Thyroid gland (tissue), 4 donors: ENCODE data around the gene AK3. TPM values are rescaled to one million over a fixed set of nuclear protein-coding genes. Genes with fewer than 3 reads are reported as not detected.

ENCODE experiments used
- DNase-seq, 2 donors: peaks; one replicate each; pipeline ENCODE4 v3.0.0-alpha.2; 2019
- H3K27ac ChIP-seq, 3 donors: fragments of 200-600 bp; sonication (generic); 1 replicate in 2 of 3; 2 replicates in 1 of 3; pipeline ENCODE4 v1.5.1; 2016 to 2019; ENCODE audit warnings: mild to moderate bottlenecking in 1 of 3, moderate library complexity in 1 of 3
- H3K27me3 ChIP-seq: fragments of 200-600 bp; sonication (generic); one replicate; pipeline ENCODE4 v1.5.1; 2019
- H3K36me3 ChIP-seq, 2 donors: fragments of 200-600 bp; sonication (generic); one replicate each; pipeline ENCODE4 v1.5.1; 2016 to 2019
- H3K4me1 ChIP-seq, 2 donors: fragments of 200-600 bp; sonication (generic); one replicate each; pipeline ENCODE4 v1.5.1; 2017 to 2019
- H3K4me3 ChIP-seq, 3 donors: fragments of 200-600 bp; sonication (generic); replicated peaks in 1 of 3; 1 replicate in 2 of 3; 2 replicates in 1 of 3; pipeline ENCODE4 v1.5.1; 2016; ENCODE audit warnings: mild to moderate bottlenecking in 1 of 3
- H3K9me3 ChIP-seq: fragments of 200-600 bp; sonication (generic); one replicate; pipeline ENCODE4 v1.5.1; 2017
- POLR2A ChIP-seq, 2 donors: fragments of 450-650 bp; IDR thresholded peaks; one replicate each; pipeline ENCODE4 v1.6.1; 2017; ENCODE audit warnings: antibody characterized with exemption in 2 of 2, mild to moderate bottlenecking in 2 of 2, moderate library complexity in 1 of 2
- WGBS, 2 donors: methylation state at CpG; one replicate each; pipeline ENCODE4 v1.1.5; 2017; 5-methylcytosine and 5-hydroxymethylcytosine counted together
- intact Hi-C: fragments of 100-400 bp; cut with DNase I; formaldehyde crosslinking; loops from one replicate; pipeline ENCODE4 v1.15.1; 2023
- total RNA-seq, 4 donors: library from RNA; depleted of rRNA; stranded (reverse); fragments of >200 nt; gene quantifications; one replicate each; pipeline ENCODE4 v1.2.3, GENCODE V29; 2016
- TF ChIP-seq, protein P1 (sequence below), 6 experiments: fragments of 200-600 bp in 3 of 6; fragments of 450-650 bp in 3 of 6; sonication (generic) in 3 of 6; IDR thresholded peaks; one replicate each; pipeline ENCODE4 v1.5.1; 2016 to 2019; ENCODE audit warnings: antibody characterized with exemption in 6 of 6, mild to moderate bottlenecking in 2 of 6, inconsistent platforms in 1 of 6, moderate library complexity in 1 of 6

AK3 gene
- total RNA-seq, 4 donors from 2014 or later: 90.1 to 101 (median 92.7) TPM

DNA sequence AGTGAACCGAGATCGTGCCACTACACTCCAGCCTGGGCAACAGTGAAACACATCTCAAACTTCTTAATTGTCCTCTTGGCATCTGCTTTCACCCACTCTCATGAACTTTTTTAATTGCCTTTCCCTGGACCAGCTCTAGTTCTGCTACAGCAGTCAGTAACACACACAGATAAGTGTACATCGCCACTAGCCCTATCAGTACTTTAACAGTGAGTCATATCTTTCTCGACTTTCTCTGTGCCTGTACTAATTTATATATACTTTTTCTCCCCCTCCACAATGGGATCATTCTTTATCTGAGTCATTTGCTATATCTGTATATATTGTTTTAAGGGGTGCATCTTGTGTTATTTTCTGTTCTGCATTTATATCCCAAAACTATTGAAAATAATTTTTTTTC, 54.9 kb downstream of the AK3 start:
- Histone ChIP-seq H3K4me3 (no peak overlapping the region), H3K27me3 (no peaks in the 10 kb centered on the region), H3K27ac (no peak overlapping the region), H3K9me3 (no peaks in the 10 kb centered on the region), H3K36me3 (peaks cover 4 to 5% of the 10 kb centered on the region in 2 donors), H3K4me1 (peaks cover 3 to 4% of the 10 kb centered on the region in 2 donors)
- WGBS, 2 donors: 89 to 93% methylated on average over 4 of the region's 4 CpGs
- TF ChIP-seq POLR2A (IDR thresholded peaks at IDR 0.05): no peak
- TF ChIP-seq, protein P1, sequence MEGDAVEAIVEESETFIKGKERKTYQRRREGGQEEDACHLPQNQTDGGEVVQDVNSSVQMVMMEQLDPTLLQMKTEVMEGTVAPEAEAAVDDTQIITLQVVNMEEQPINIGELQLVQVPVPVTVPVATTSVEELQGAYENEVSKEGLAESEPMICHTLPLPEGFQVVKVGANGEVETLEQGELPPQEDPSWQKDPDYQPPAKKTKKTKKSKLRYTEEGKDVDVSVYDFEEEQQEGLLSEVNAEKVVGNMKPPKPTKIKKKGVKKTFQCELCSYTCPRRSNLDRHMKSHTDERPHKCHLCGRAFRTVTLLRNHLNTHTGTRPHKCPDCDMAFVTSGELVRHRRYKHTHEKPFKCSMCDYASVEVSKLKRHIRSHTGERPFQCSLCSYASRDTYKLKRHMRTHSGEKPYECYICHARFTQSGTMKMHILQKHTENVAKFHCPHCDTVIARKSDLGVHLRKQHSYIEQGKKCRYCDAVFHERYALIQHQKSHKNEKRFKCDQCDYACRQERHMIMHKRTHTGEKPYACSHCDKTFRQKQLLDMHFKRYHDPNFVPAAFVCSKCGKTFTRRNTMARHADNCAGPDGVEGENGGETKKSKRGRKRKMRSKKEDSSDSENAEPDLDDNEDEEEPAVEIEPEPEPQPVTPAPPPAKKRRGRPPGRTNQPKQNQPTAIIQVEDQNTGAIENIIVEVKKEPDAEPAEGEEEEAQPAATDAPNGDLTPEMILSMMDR (IDR thresholded peaks at IDR 0.05): no peak
- intact Hi-C loops: no loop called here
- no peak for DNase-seq

DNA sequence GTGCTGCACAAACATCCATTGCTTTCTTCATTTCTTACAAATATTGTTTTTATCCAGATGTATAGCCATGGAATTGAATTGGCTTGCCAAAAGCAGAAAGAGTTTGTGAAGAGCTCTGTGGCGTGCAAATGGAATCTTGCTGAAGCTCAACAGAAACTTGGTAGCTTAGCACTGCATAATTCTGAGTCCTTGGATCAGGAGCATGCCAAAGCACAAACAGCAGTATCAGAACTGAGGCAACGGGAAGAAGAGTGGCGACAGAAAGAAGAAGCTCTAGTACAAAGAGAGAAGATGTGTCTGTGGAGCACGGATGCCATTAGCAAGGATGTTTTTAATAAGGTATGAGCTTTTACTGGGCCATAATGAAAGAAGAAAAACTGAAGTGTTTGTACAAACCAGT, 56.2 kb downstream of the AK3 start:
- 94 to 95% methylated on average over 4 of the region's 4 CpGs for WGBS, 2 donors
- Histone ChIP-seq H3K27ac (no peak overlapping the region), H3K9me3 (no peaks in the 10 kb centered on the region), H3K36me3 (peaks cover 4 to 5% of the 10 kb centered on the region in 2 donors), H3K4me1 (peaks cover 9 to 12% of the 10 kb centered on the region in 2 donors), H3K4me3 (no peak overlapping the region), H3K27me3 (no peaks in the 10 kb centered on the region)
- DNase-seq: no peak
- intact Hi-C loops: no loop called here
- TF ChIP-seq POLR2A (IDR thresholded peaks at IDR 0.05): no peak
- TF ChIP-seq, protein P1 (IDR thresholded peaks at IDR 0.05): no peak

- Histone ChIP-seq H3K27ac (peak overlapping the region in 2 of 3 donors; percentile 97), H3K9me3 (no peaks in the 10 kb centered on the region), H3K4me3 (peak overlapping the region in 1 of 3 donors; percentile 83), H3K36me3 (peaks cover under 1 to 4% of the 10 kb centered on the region in 2 donors), H3K27me3 (no peaks in the 10 kb centered on the region), H3K4me1 (peaks cover 12 to 13% of the 10 kb centered on the region in 2 donors)
- 54 to 62% methylated on average over 2 of the region's 2 CpGs for WGBS, 2 donors
- no peak for DNase-seq
- intact Hi-C loops: no loop called here
- TF ChIP-seq, protein P1 (IDR thresholded peaks at IDR 0.05): no peak
- no peak for TF ChIP-seq POLR2A (IDR thresholded peaks at IDR 0.05)
Measured at GRCh38 chr9:4680750-4681149, 60.3 kb downstream of the AK3 start.

DNA sequence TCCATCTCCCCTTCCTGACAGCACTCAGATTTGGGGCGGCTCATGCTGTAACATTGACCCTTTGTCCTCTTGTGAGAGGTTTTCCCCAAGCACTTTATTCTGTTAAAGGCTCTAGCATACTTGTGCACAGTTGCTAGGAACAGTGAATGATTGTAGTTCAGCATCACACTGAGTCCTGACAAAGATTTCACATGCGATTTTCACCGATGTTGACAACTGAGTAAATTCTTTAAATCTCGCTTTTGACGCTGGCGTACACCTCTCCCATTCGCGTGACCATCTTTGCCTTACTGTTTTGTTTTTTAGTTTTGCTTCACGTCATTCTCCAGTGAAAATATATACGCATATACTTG, 60.9 kb downstream of the AK3 start:
- 1 to 2% methylated on average over 10 of the region's 10 CpGs for WGBS, 2 donors
- Histone ChIP-seq H3K4me3 (peak overlapping the region; percentile 27 to 83 (median 63)), H3K36me3 (peaks cover 0 to 4% of the 10 kb centered on the region in 2 donors), H3K9me3 (no peaks in the 10 kb centered on the region), H3K4me1 (peaks cover 12 to 13% of the 10 kb centered on the region in 2 donors), H3K27ac (peak overlapping the region; percentile 82 to 97 (median 97)), H3K27me3 (no peaks in the 10 kb centered on the region)
- intact Hi-C loops: no loop called here
- no peak for DNase-seq
- TF ChIP-seq POLR2A (IDR thresholded peaks at IDR 0.05): no peak
- TF ChIP-seq, protein P1 (IDR thresholded peaks at IDR 0.05): no peak

DNA sequence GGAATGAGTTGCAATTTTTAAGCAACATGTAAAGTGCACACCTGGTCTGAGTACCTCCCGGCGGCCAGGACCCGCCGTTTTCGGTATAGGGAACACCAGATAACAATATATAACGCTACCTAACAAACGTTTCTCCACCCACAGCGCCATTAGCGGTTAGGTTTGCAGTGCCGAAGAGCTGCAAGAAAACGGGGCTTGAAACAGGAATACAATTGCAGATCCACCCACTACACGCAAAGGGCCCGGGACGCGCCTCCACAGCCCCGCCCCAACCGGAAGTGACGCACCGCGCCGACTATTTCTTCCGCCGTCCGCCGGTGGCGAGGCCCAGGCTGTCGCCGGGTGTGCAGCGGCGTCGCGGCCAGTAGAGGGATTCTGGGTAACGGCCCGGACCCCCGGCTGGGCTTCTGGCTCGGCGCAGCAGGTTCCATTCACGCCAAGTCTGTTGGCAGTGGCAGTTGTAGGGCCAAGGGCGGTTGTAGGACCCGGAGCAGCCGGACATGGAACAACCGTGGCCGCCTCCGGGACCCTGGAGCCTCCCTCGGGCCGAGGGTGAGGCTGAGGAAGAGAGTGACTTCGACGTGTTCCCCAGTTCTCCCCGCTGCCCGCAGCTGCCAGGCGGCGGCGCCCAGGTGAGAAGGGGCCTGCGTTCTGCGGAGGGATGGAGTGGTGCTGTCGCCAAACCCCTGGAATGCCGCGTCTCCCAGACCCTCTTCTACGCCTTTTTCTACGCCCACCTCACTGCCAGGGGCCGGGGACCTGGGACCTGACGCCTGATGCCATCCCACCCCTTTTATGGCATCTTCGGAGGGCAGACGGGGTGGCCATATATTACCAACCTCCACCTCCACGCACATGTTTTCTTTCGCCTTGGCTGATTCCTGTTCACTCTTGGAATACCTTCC, 61.5 kb downstream of the AK3 start, which contains the start of gene CDC37L1:
CDC37L1 (plus strand) TSS at position 302 of the 905 bp plus-strand sequence; CDS start at position 501, 199 bp downstream.
- DNase-seq: peak; percentile 97
- Histone ChIP-seq H3K4me1 (peaks cover 12 to 13% of the 10 kb centered on the region in 2 donors), H3K36me3 (no peaks in the 10 kb centered on the region), H3K9me3 (no peaks in the 10 kb centered on the region), H3K27ac (peak within 1 kb of the TSS; percentile 93 to 97 (median 97)), H3K27me3 (no peaks in the 10 kb centered on the region), H3K4me3 (peak within 1 kb of the TSS; percentile 27 to 83 (median 63))
- intact Hi-C loops: no loop called here
- 0 to 1% methylated on average over 32 to 51 of the region's 66 CpGs for WGBS, 2 donors
- TF ChIP-seq, protein P1 (IDR thresholded peaks at IDR 0.05): peak; percentile 59 to 82 (median 69)
- peak in 1 of 2 donors; percentile 100 for TF ChIP-seq POLR2A (IDR thresholded peaks at IDR 0.05)
